ENCODE measurements around the gene MAP4K4.

DNA sequence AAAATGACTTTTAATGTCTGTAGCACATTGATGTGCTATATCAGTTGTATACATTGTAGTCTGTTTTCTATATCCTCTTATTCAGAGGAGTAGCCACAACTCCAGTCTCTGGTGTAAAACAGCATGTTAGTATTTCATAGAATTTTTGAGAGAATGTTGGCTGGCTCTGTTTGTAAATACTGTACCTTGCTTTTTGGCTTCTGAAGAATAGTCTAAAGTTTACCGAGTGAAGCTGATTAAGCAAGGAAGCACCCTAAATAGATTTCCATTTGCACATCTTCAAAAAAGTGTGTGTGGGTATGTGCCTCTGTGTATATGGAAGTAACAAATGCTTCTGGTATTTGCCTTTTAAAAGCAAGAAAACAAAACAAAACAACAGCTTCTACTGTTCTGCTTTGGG lies 50.5 kb downstream of the MAP4K4 start:
- TF ChIP-seq, protein P1, sequence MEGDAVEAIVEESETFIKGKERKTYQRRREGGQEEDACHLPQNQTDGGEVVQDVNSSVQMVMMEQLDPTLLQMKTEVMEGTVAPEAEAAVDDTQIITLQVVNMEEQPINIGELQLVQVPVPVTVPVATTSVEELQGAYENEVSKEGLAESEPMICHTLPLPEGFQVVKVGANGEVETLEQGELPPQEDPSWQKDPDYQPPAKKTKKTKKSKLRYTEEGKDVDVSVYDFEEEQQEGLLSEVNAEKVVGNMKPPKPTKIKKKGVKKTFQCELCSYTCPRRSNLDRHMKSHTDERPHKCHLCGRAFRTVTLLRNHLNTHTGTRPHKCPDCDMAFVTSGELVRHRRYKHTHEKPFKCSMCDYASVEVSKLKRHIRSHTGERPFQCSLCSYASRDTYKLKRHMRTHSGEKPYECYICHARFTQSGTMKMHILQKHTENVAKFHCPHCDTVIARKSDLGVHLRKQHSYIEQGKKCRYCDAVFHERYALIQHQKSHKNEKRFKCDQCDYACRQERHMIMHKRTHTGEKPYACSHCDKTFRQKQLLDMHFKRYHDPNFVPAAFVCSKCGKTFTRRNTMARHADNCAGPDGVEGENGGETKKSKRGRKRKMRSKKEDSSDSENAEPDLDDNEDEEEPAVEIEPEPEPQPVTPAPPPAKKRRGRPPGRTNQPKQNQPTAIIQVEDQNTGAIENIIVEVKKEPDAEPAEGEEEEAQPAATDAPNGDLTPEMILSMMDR (IDR thresholded peaks at IDR 0.05; ENCODE audit: poor library complexity), result no peak
- TF ChIP-seq EZH2 (IDR thresholded peaks at IDR 0.05; ENCODE audit: borderline replicate concordance) (no peak), EZH2phosphoT487 (IDR thresholded peaks at IDR 0.05; ENCODE audit: low read depth, severe bottlenecking, unreplicated experiment) (no peak)
